NCI-H1105 treated with DMSO at 0.1 percent for 48 hours (cell line): ENCODE data around the gene WDR91.

Source experiments
- DNase-seq: peaks from one replicate; lab custom pipeline; 2025; lab: John Stamatoyannopoulos, UW

The WDR91 gene

DNA sequence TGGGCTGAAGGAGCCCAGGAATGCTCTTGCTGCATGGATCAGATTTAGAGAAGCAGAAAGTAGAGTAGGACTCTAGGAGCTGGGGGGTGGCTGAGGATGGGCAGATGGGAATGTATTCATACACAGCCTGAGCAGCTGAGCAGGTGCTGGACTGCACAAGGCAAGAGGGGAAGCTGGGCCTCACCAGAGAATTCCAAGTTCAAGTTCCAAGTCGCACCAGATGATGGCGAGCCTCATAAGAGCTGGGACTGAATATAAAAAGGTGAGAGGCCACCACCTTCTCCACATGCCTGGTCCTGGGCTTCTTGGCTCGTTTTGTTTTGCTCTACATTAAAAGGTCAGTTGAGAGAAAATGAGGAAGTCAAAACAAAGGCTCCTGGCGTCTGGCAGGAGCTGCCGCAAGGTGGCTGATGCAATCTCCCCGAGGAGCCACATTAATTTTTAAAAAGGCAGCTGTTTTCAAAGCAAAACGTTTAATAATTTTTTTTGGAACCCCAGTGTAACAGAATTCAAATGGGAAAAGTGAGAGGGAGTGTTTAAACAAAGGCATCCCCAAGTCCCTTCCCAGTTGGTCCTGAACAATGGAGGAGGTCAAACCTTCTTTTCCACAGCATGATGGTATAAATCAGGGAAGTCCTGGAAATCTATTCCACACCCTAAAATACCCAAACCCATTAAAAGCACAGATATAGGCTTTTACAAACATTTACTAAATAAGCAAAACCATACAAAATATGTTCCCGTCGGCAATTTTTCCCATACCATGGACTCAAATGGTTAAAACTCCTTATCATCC, 50.3 kb downstream of the WDR91 start:
- no peak for DNase-seq

DNA sequence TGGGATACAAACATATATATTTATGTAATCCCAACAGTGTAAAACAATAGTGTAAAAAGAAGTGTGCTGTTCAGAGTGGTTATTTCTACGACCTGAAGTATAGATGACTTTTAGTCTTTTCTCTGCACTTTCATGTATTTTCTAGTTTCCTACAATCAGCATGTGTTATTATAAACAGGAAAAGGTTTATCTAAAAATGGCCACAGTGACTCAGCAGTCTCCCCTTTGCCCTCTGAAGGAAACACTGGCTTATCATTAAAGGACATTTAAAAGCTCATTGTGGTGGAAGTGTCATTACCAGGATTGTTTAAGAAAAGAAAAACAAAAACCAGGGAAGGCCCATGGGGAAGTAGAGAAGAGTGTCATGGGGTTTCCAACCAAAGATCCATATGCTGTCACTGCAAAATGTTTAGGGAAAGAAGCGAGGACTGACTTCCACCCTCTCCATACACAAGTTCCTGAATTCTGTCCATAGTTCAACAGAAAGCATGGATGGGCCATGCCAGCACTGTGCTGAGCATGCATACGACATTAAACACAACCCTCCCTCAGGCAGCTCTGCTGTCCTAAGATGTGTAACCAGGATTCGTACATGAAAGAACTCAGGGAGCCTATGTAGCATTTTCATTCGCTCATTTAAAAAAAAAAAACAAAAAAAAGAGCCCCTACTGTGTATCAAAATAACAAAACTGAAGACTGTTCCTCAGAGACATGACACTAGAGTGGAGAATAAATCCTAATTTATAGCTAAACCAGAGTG, 51.0 kb downstream of the WDR91 start:
- no peak for DNase-seq

DNA sequence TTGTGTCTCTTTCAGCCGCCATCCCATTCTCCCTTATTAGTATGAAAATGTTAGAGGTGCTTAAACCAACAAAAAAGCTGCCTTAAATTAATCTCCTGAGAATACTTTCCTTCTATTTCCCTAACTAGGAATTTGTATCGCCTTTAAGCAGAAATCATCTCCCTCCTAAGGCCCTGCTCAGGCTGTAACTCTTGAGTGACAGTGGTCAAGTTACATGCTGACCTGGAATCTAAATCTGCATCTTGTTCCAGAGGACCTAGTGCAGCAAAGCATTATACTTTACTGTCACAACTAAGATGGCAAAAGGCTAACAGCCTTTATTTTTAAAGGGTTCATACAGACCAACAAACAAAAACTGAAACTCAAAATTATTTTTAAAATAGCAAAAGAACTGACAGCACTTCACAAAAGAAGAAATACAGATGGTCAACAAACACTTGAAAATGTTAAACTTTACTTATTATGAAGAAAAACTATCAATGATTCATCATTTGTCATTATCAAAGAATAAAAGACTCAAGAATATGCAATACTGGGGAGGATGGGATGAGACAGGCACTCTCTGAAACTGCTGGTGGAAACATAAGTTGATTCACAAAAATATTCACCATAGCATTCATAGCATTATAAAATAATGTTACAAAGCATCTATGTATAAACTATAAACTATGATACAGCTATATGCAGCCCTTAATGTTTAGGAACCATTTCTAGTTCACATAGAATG, 51.8 kb downstream of the WDR91 start:
- DNase-seq = no peak

DNA sequence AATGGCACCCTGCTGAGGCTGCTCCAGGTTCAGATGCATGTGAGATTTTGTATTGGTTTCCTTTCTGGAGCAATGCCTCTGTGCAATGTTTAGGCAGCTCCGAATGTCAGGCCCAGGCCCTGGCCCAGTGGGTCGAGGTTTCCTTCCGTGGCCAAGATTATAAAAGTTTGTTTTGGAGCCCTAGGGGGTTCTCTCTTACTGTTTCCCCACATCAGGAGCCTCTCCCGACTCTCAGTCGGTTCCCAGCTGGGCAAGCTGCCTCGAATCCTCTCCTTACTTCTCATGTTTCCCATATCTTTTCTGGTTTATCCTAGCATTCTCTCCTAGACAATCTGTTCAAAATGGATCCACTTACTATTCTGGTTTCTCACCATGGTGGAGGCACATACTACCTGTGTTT, 52.5 kb downstream of the WDR91 start:
- no peak for DNase-seq

DNA sequence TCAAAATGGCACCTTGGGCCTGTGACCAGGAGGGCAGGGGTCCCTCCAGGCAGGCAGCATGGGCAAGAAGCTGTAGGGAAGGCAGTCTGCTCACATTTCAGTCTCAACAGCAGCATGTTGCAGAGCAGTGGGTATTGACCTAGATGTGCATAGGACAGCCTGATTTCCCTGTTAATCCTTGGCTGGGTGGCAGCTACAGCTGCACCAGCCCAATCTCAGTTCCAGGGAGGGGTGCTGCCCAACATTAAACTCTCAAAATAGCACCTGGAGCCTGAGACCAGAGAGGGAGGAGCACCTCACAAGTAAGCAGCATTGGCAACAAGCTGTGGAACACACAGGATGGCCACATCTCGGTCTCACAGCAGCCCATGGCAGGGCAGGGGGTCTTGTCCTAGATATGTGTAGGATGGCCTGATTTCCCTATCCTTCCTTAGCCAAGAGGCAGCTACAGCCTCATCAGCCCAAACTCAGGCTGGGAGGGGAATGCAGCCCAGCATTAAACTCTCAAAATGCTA, 53.1 kb downstream of the WDR91 start:
- DNase-seq = no peak

DNA sequence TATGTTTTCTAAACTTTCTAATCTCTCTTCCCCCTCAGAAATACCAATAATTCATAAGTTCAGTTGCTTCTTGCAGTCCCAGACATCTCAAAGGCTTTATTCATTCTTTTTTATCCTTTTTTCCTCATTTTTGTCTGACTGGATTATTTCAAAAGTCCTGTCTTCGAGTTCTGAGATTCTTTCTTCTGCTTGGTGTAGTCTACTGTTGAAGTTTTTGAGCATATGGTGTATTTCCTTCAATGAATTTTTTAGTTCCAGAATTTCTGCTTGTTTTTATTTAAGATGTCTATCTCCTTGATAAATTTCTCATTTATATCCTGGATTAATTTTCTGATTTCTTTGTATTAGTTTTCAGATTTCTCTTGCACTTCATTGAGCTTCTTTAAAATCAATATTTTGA, 55.0 kb downstream of the WDR91 start:
- DNase-seq = no peak

DNA sequence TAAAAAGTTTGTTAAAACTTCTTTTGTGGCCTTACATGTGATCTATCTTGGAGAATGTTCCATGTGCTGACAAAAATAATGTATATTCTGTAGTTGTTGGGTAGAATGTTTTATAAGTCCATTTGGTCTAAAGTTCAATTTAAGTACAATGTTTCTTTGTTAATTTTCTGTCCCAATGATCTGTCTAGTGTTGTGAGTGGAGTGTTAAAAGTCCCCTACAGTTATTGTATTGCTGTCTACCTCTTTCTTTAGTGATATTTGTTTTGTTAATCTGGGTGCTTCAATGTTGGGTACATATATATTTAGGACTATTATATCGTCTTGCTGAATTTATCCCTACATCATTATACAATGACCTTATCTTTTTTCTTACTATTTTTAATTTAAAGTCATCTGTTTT, 56.6 kb downstream of the WDR91 start:
- no peak for DNase-seq

DNA sequence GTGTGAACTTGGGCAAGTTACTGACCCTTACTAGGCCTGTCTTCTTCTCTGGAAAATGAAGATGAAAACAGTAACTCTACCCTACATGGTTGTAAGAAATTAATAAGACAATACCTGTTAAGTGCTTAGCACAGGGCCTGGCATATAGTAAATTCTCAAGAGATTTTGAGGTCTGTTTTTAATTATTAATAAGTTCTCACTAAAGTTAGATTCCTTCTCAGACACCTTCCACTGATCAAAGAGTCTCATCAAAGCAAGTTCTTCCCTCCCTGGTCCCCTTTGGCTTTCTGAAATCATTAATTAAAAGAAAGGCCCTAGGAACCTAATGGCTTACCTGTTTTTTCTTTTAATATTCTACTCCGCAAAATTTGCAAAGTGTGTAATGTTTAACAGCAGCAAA, 58.9 kb downstream of the WDR91 start:
- DNase-seq = no peak

DNA sequence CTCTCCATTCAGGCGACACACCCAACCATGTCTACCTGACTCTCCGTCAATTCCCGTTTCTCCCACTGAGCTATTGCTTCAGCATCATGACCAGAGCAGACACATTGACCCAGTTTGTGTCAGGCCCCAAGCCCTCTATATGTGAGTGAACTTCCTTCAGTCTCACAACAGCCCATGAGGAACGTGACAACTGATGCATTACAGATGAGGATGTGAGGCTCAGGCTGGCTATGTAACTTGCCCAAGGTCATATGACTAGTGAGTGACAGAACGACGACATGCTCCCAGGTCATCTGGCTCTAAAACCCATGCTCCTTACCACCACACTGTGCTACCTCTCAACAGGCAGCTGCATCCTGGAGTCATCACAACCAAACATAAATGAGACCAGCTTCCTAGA, 59.8 kb downstream of the WDR91 start:
- DNase-seq = no peak

DNA sequence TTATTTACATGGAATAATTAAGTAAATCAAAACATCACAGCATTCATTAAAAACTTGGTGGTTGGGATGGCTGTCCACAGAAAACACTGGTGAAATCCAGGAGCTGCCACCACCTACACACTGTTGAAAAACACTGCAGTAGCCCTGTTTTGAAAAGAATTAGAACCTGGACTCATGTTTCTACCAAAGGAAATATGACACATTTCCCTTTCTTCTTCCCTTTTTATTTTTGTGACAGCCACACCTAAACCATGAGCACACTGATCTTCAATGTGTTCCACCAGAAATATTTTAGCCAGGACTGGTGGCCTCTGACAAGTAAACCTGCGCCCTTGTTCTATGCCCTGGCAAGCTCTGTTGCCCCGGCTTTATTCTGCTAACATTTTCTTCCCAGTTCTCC, 60.2 kb downstream of the WDR91 start:
- DNase-seq = no peak

DNA sequence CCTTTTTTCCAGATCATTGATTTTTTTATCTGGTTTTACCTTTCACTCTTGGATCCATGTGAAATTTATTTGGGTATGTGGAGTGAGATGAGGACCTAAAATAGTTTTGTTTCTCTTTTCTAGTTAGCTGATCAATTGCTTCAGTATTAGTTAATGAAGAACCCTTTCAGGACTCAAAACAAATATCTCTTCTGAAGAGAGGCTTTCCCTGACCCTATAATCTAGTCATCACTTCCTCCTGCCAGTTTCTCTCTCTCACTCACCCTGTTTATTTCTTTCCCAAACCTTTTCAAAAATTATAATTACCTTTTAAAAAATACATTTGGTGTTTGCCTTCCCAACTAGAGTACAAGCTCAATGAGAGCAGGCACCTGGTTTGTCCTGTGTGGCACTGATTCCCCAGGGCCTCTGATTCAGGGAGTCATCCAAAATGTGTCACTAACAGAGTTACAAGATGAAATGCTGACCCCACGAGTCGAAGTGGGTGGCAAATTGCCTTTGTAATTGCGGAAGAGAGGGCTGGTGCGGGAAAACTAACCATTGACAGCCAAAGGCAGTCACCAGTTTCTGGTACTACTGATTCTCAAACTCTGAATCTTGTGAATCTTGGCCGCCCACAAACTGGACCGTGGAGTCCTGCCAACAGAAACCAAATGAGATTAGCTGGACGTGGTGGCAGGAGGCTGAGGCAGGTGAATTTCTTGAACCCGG, 61.1 kb downstream of the WDR91 start:
- DNase-seq = no peak

DNA sequence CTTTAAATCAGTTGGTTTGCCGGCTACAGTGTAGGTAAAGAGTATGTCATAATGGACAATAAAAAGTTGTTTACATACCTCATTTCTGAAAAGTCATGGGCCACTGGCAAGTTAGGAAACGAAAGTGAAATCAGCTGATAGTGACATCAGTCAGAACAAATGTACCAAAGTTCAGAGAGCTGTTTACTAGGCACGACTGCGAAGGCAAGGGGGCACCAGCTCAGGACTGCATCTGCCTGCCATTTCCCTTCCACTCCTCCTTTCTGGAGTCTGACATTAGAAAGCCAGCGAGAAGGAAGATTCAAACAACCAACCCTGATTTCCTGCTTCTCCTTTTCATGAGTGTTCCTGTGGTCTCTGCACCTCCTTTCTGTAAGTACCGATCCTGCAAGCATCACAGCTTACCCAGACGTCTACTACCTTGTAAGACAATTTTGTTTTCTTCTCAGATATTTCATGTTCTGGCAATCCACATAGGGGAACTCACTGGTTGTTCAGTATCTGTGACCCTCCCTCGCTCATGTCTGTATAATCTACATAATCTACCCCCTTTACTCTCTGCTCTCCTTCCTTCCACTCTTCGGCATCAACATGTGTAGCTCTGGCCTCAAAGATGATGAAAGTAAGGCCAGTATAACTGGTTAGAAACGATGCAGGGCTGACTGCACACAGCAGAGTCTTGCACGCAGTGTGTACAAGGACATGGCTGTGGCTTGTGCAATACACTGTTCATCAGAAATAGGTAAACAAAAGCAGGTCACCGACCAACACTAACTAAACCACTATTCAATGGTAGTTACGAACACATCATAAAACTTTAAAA, 63.2 kb downstream of the WDR91 start, which contains the start of gene TMEM140:
Gene TMEM140 (plus strand): TSS at position 174 of the 823 bp plus-strand sequence. CDS start 16,370 bp downstream, outside the sequence.
- DNase-seq = no peak

DNA sequence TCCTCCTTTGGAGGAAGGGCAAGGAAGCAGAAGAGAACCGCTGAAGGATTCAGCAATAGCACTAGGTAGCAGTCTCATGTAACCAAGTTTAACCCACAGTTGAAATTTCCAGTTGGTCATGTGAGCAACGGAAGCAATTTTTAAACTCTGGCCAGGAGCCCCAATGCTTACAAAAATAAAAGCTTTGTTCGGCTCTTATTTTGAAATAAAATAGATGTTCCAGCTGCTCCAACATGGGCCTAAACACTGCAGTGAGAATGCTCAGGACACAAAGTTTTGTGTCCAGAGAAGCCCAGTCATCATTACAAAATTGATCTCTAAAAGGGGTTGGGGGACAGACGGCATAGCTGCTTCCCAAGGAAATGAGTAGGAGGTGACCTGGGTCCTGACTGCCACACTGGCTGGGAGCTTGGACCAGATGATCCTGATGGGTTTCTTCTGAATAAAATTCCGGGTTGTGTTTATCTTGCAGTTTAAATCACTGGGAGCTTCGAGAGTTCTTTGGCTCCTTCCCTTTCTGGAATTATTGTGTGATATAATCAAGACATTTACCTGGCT, 63.9 kb downstream of the WDR91 start:
- no peak for DNase-seq

DNA sequence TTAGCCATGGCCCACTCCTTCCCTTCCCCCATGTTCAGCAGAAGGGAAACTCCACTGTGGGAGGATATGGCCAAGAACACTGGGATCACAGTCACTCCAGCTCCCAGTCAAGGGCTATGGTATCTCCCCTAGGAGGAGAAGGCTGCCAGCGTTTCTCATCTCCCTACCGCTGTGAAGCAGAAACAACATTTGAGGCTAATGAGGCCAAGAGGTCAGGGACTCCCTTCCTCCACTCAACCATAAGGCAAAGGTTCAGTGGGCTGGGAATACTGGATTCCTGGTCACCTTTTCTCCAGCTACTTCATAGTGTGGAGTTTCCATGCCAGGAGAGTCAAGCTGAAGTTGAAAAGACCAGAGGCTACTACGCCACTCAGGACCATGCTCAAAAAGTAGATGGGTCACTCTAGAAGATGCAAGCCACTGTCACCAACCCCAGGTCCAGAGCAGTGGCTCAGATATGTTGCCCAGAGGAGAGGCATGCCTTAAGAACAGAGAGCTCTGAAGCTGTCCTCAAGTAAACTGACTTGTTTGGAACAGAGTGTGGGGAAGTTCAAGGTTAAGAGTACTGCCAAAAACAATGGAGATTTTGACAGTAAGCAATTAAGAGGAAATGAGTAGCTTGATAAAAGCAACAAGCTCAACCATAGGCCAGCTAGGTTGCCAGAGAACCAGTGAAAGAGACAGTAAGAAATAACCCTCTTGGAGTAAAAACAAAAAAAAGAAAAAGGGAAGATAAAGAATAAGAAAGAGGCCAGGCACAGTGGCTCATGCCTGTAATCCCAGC, 67.2 kb downstream of the WDR91 start:
- DNase-seq = no peak
